H1 (cell line): ENCODE measurements around the gene ATG2B. TPM values are rescaled to one million over a fixed set of nuclear protein-coding genes. Genes with fewer than 3 reads are reported as not detected.

Experiments
- CTCF ChIA-PET: fragments of 300-600 bp; sonication (Branson Sonifier 250); formaldehyde crosslinking; loops from one replicate; lab custom pipeline; 2021; ENCODE audit not compliant: partially characterized antibody; lab: Charles Lee
- POLR2A ChIA-PET: fragments of 300-600 bp; sonication (Branson Sonifier 250); formaldehyde crosslinking; loops from one replicate; lab custom pipeline; 2021; ENCODE audit warnings: inconsistent platforms; ENCODE audit not compliant: partially characterized antibody; lab: Charles Lee
- DNase-seq, 2 experiments: peaks; one replicate each; pipeline versions ENCODE4 v3.0.0 to v3.0.0-alpha.2; 2010 to 2022; ENCODE audit warnings: low spot score in 2 of 2, low read depth in 1 of 2, mixed read lengths in 1 of 2
- FAIRE-seq: peaks from 2 replicates; lab custom pipeline; 2011; peaks lifted over from hg19 to GRCh38; lab: Jason Lieb, UNC
- H2AFZ ChIP-seq: 2 replicates; pipeline ENCODE4 v1.8.1; 2012; ENCODE audit warnings: low read length, inconsistent platforms
- H2AK5ac ChIP-seq: 2 replicates; pipeline ENCODE4 v1.6.1; 2013; ENCODE audit warnings: low read depth, low read length
- H2BK120ac ChIP-seq: replicated peaks from 2 replicates; pipeline ENCODE3; 2013; ENCODE audit warnings: low read depth, low read length, inconsistent platforms
- H2BK12ac ChIP-seq: 2 replicates; pipeline ENCODE4 v1.6.1; 2013; ENCODE audit warnings: low read depth, low read length
- H2BK15ac ChIP-seq: 2 replicates; pipeline ENCODE4 v1.6.1; 2013; ENCODE audit warnings: low read length
- H2BK20ac ChIP-seq: 2 replicates; pipeline ENCODE4 v1.6.1; 2013; ENCODE audit warnings: low read length
- H2BK5ac ChIP-seq: 2 replicates; pipeline ENCODE4 v1.6.1; 2013; ENCODE audit warnings: low read depth, low read length
- H3K14ac ChIP-seq: 2 replicates; pipeline ENCODE4 v1.6.1; 2013; ENCODE audit warnings: inconsistent platforms; ENCODE audit not compliant: insufficient read length
- H3K18ac ChIP-seq: 2 replicates; pipeline ENCODE4 v1.6.1; 2013; ENCODE audit warnings: low read length; ENCODE audit errors: extremely low read depth
- H3K23ac ChIP-seq: 2 replicates; pipeline ENCODE4 v1.6.1; 2013; ENCODE audit warnings: inconsistent platforms; ENCODE audit not compliant: insufficient read length
- H3K23me2 ChIP-seq: 2 replicates; pipeline ENCODE4 v1.6.1; 2013; ENCODE audit warnings: low read depth, low read length
- H3K27ac ChIP-seq: 2 replicates; pipeline ENCODE4 v1.6.1; 2011; ENCODE audit warnings: low read depth, low read length, inconsistent platforms
- H3K27me3 ChIP-seq, 4 experiments: replicated peaks in 1 of 4; 1 replicate in 1 of 4; 2 replicates in 3 of 4; pipeline versions ENCODE4 v1.6.1 to v1.8.1; 2011 to 2013; ENCODE audit warnings: low read length in 3 of 4, mild to moderate bottlenecking in 3 of 4, inconsistent platforms in 2 of 4, mixed read lengths in 2 of 4, moderate library complexity in 1 of 4; ENCODE audit not compliant: control insufficient read depth in 3 of 4, insufficient read depth in 3 of 4; ENCODE audit errors: extremely low read depth in 1 of 4
- H3K36me3 ChIP-seq, 4 experiments: 2 replicates each; pipeline versions ENCODE4 v1.6.1 to v1.8.1; 2011 to 2013; ENCODE audit warnings: mild to moderate bottlenecking in 4 of 4, low read length in 3 of 4, moderate library complexity in 2 of 4, control low read depth in 1 of 4, inconsistent platforms in 1 of 4; ENCODE audit not compliant: insufficient read depth in 4 of 4, control insufficient read depth in 2 of 4
- H3K4ac ChIP-seq: replicated peaks from 2 replicates; pipeline ENCODE3; 2013; ENCODE audit warnings: low read length, low read depth, mixed read lengths, inconsistent platforms; ENCODE audit not compliant: insufficient read length
- H3K4me1 ChIP-seq, 4 experiments: replicated peaks in 1 of 4; 1 replicate in 1 of 4; 2 replicates in 3 of 4; pipeline versions ENCODE4 v1.6.1 to v1.8.1; 2011 to 2013; ENCODE audit warnings: low read length in 3 of 4, inconsistent platforms in 2 of 4, mixed read lengths in 1 of 4; ENCODE audit not compliant: insufficient read depth in 4 of 4, control insufficient read depth in 3 of 4
- H3K4me2 ChIP-seq, 2 experiments: 2 replicates each; pipeline versions ENCODE4 v1.6.1 to v1.8.1; 2011 to 2013; ENCODE audit warnings: low read depth in 2 of 2, low read length in 2 of 2, control low read depth in 1 of 2, inconsistent platforms in 1 of 2, mild to moderate bottlenecking in 1 of 2; ENCODE audit not compliant: insufficient read depth in 1 of 2
- H3K4me3 ChIP-seq, 4 experiments: fragments of 200-600, 300-600 bp in 1 of 4; sonication (generic), shearing (Covaris generic), sonication (Bioruptor Twin) in 1 of 4; 2 replicates each; pipeline versions ENCODE4 v1.5.1 to v1.8.1; 2011 to 2016; ENCODE audit warnings: low read length in 4 of 4, low read depth in 3 of 4, control low read depth in 2 of 4, inconsistent platforms in 2 of 4, mild to moderate bottlenecking in 2 of 4, mixed read lengths in 1 of 4, moderate library complexity in 1 of 4; ENCODE audit not compliant: insufficient read depth in 2 of 4; ENCODE audit errors: extremely low read depth in 1 of 4
- H3K56ac ChIP-seq: replicated peaks from 2 replicates; pipeline ENCODE3; 2013; ENCODE audit warnings: low read depth, mild to moderate bottlenecking, mixed read lengths, low read length, inconsistent platforms; ENCODE audit not compliant: insufficient read length
- H3K79me1 ChIP-seq: 2 replicates; pipeline ENCODE4 v1.6.1; 2013; ENCODE audit warnings: low read depth, low read length, control low read depth
- H3K79me2 ChIP-seq, 2 experiments: 2 replicates each; pipeline versions ENCODE4 v1.6.1 to v1.8.1; 2012 to 2013; ENCODE audit warnings: low read length in 2 of 2, mild to moderate bottlenecking in 2 of 2, inconsistent platforms in 1 of 2; ENCODE audit not compliant: insufficient read depth in 2 of 2, control insufficient read depth in 1 of 2
- H3K9ac ChIP-seq, 4 experiments: replicated peaks in 1 of 4; 1 replicate in 1 of 4; 2 replicates in 3 of 4; pipeline versions ENCODE4 v1.6.1 to v1.8.1; 2011 to 2013; ENCODE audit warnings: low read depth in 3 of 4, low read length in 3 of 4, control low read depth in 2 of 4, mild to moderate bottlenecking in 2 of 4, moderate library complexity in 2 of 4, inconsistent platforms in 1 of 4; ENCODE audit errors: extremely low read depth in 1 of 4
- H3K9me3 ChIP-seq, 2 experiments: 2 replicates each; pipeline versions ENCODE4 v1.6.1 to v1.8.1; 2012 to 2013; ENCODE audit warnings: mild to moderate bottlenecking in 2 of 2, moderate library complexity in 2 of 2, control low read depth in 1 of 2, inconsistent platforms in 1 of 2, low read depth in 1 of 2, low read length in 1 of 2, mixed read lengths in 1 of 2; ENCODE audit not compliant: insufficient read depth in 2 of 2
- H4K20me1 ChIP-seq, 2 experiments: replicated peaks in 1 of 2; 2 replicates each; pipeline versions ENCODE3 to v1.8.1; 2011 to 2013; ENCODE audit warnings: inconsistent platforms in 2 of 2, low read length in 2 of 2, mild to moderate bottlenecking in 1 of 2; ENCODE audit not compliant: insufficient read depth in 2 of 2, control insufficient read depth in 1 of 2
- H4K5ac ChIP-seq: 2 replicates; pipeline ENCODE4 v1.6.1; 2013; ENCODE audit warnings: low read length, low read depth, mixed read lengths, inconsistent platforms; ENCODE audit not compliant: insufficient read length
- H4K8ac ChIP-seq: 2 replicates; pipeline ENCODE4 v1.8.0; 2013; ENCODE audit warnings: mild to moderate bottlenecking, moderate library complexity, low read length, inconsistent platforms; ENCODE audit not compliant: insufficient read depth; ENCODE audit errors: extremely low read depth
- H4K91ac ChIP-seq: replicated peaks from 2 replicates; pipeline ENCODE3; 2013; ENCODE audit warnings: low read length, mixed read lengths, inconsistent platforms; ENCODE audit not compliant: insufficient read length
- CTCF ChIP-seq, 3 experiments: IDR thresholded peaks; 1 replicate in 2 of 3; 2 replicates in 1 of 3; pipeline versions ENCODE4 v1.5.1 to v1.6.1; 2011; ENCODE audit warnings: low read length in 3 of 3, mild to moderate bottlenecking in 3 of 3, inconsistent platforms in 2 of 3, low read depth in 1 of 3, moderate library complexity in 1 of 3; ENCODE audit not compliant: insufficient read depth in 1 of 3; ENCODE audit errors: control extremely low read depth in 1 of 3
- MAX ChIP-seq: IDR thresholded peaks from 2 replicates; pipeline ENCODE4 v1.6.1; 2012; ENCODE audit warnings: inconsistent platforms
- RAD21 ChIP-seq, 2 experiments: IDR thresholded peaks in 1 of 2; conservative IDR thresholded peaks in 1 of 2; 2 replicates each; pipeline ENCODE4 v1.6.1; 2011; ENCODE audit warnings: low read depth in 2 of 2, low read length in 2 of 2, improper control_type of control experiment in 1 of 2, inconsistent platforms in 1 of 2, mild to moderate bottlenecking in 1 of 2, moderate library complexity in 1 of 2
- RFX5 ChIP-seq: IDR thresholded peaks from 2 replicates; pipeline ENCODE4 v1.6.1; 2011; ENCODE audit warnings: low read depth, low read length, improper control_type of control experiment, borderline replicate concordance
- SUZ12 ChIP-seq: fragments of 200-600 bp; sonication (generic); IDR thresholded peaks from 2 replicates; pipeline ENCODE4 v1.6.1; 2012; ENCODE audit warnings: mild to moderate bottlenecking, inconsistent platforms, low read length, moderate library complexity, mixed read lengths
- WGBS, 2 experiments: shearing (Covaris generic) in 1 of 2; methylation state at CpG; one replicate each; pipeline versions ENCODE4 v1.1.6 to v1.1.7; 2013 to 2015; ENCODE audit warnings: low lambda C conversion rate in 2 of 2, mixed read lengths in 2 of 2, inconsistent platforms in 1 of 2, low coverage in 1 of 2, missing lambda C conversion rate in 1 of 2; ENCODE audit not compliant: insufficient replicate concordance in 2 of 2, insufficient coverage in 1 of 2, insufficient read length in 1 of 2; ENCODE audit errors: extremely low coverage in 1 of 2, missing lambda C conversion rate in 1 of 2; 5-methylcytosine and 5-hydroxymethylcytosine counted together
- polyA plus RNA-seq, 7 experiments: library from polyadenylated mRNA; depleted of rRNA in 3 of 7; stranded (reverse) in 5 of 7; unstranded in 2 of 7; fragments of >200 nt in 5 of 7; fragments of 200-250 nt in 2 of 7; gene quantifications; 1 replicate in 5 of 7; 2 replicates in 1 of 7; 4 replicates in 1 of 7; pipeline versions ENCODE4 v1.2.1 to v1.2.3, GENCODE V29; 2011 to 2013; ENCODE audit warnings: missing spikeins in 2 of 7, mixed read lengths in 2 of 7
- total RNA-seq: library from RNA; stranded (reverse); fragmentation: NEBNext Ultra II Directional; extraction: Animal tissue kit (Norgen Biotek cat#: 25700); gene quantifications from 2 replicates; pipeline ENCODE4 v1.2.1, GENCODE V29; 2021

The ATG2B gene
- total and polyA plus RNA-seq, 2 of the 8 experiments (the other 6 are each of a cell fraction or from before 2014, with no cell fraction given), result 4.6 to 14.4 TPM

DNA sequence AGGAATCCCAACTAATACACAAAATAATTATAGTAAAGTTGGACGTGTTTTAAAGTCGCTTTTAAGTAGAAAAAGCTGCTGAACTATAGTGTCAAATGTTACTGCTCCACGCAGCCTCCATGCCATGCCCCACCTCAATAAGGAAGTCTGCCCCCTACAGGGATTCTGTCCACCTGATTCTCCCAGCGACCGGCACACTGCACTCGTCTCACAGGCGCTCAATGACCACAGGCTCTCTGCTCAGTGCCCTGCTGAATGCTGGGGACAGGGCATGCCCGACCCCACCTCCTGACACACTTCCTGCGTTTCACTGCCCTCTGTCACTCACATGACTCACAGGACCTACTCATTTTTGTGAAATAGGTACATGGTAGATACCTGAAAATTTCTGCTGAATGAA, 58.2 kb downstream of the ATG2B start:
- Histone ChIP-seq H4K91ac (no peak overlapping the region), H2BK15ac (no peak overlapping the region), H2BK5ac (no peak overlapping the region), H3K79me2 (no peaks in the 10 kb centered on the region), H3K9me3 (no peaks in the 10 kb centered on the region), H3K18ac (no peak overlapping the region), H2AFZ (no peak overlapping the region), H2BK12ac (no peak overlapping the region), H3K79me1 (no peaks in the 10 kb centered on the region), H2BK20ac (no peak overlapping the region), H3K27ac (no peak overlapping the region), H4K8ac (no peak overlapping the region; the same call in 1 of the 2 replicates), H2BK120ac (no peak overlapping the region), H3K23me2 (no peaks in the 10 kb centered on the region; the same call in 1 of the 2 replicates), H3K14ac (no peak overlapping the region), H3K4me2 (no peak overlapping the region), H3K4me3 (no peak overlapping the region), H4K5ac (no peak overlapping the region), H4K20me1 (no peaks in the 10 kb centered on the region), H3K56ac (no peak overlapping the region), H2AK5ac (no peak overlapping the region), H3K4me1 (no peaks in the 10 kb centered on the region)
- peak; percentile 9 to 66 for DNase-seq
- CTCF ChIA-PET, result interaction anchor here (0.8 to 2.3 kb wide), 10 partner anchors 10 to 682 kb away, joined by 3 to 9 read pairs (median 6); no protein-coding TSS in a partner anchor
- POLR2A ChIA-PET, result no interaction called here
- TF ChIP-seq SUZ12, result no peak
- peak; percentile 49 to 65 (median 50) for TF ChIP-seq CTCF (IDR thresholded peaks at IDR 0.05; ENCODE audit: control extremely low read depth in 1 of 3, insufficient read depth in 1 of 3, low read depth in 1 of 3, low read length in 3 of 3)
- peak in 1 of 2 experiments; percentile 27; a peak in 2 of 4 replicates for TF ChIP-seq RAD21 (IDR thresholded peaks at IDR 0.05 in 1 of 2, conservative IDR thresholded peaks at IDR 0.05 in 1 of 2; ENCODE audit: low read depth in 2 of 2, low read length in 2 of 2)
- no peak for TF ChIP-seq RFX5
- no peak for TF ChIP-seq MAX
- TF ChIP-seq, all 59 proteins: peak for 2
- peaks cover 0 to 1% (median 0%) of the 10 kb centered on the region in 4 experiments; a peak in 1 of 7 replicates for H3K27me3 ChIP-seq
- H3K9ac ChIP-seq, result no peak overlapping the region
- peaks cover 5 to 18% (median 11%) of the 10 kb centered on the region in 4 experiments; a peak in 4 of 8 replicates for H3K36me3 ChIP-seq
- FAIRE-seq, result peak; percentile 78
- WGBS, 2 experiments, result 70% methylated on average over 9 of the region's 9 CpGs; no CpG with 5 or more reads in 1 of the 2 experiments
- H3K23ac ChIP-seq, result no peak overlapping the region
- no peak overlapping the region for H3K4ac ChIP-seq
